Measurements from ENCODE around the gene PARP8. TPM values are rescaled to one million over a fixed set of nuclear protein-coding genes. Genes with fewer than 3 reads are reported as not detected.

The PARP8 gene
- total RNA-seq, 1 donor from 2014 or later = 22.5 TPM

GRCh38 chr5:50827516-50828247 is 161.2 kb downstream of the PARP8 start:
- H3K36me3 Mint-ChIP-seq (ENCODE audit: low read depth) = peaks cover 58% of the 10 kb centered on the region

DNA sequence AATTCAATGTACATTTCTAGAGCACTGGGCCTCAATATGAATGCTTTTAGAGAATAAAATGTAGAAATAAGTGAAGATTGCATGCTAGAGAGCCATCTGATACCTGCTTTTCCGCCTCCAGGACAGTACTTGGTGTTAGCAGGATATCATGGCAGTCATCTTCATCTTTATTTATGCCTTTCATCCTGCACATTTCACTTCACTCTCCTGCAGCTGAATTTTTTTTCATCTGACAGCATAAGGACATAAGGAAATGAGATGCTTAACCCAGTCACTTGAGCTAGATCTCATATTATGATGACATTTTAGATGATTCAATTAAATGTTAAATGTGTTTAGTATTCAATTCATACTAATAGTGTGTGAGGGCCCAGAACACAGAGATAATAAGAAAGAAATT is 162.6 kb downstream of the PARP8 start:
- Mint-ChIP-seq H3K4me3 (no peak overlapping the region), H3K9me3 (no peaks in the 10 kb centered on the region), H3K27ac (no peak overlapping the region), H3K36me3 (ENCODE audit: low read depth) (peaks cover 55% of the 10 kb centered on the region), H3K27me3 (no peaks in the 10 kb centered on the region), H3K4me1 (no peaks in the 10 kb centered on the region)
- intact Hi-C loops (cut with micrococcal nuclease) = no loop called here
- no peak for DNase-seq

More at GRCh38 chr5:50827516-50828247, 161.2 kb downstream of the PARP8 start:
- Mint-ChIP-seq H3K27ac (no peak overlapping the region), H3K9me3 (no peaks in the 10 kb centered on the region), H3K27me3 (no peaks in the 10 kb centered on the region), H3K4me3 (no peak overlapping the region), H3K4me1 (no peaks in the 10 kb centered on the region)
- intact Hi-C loops (cut with micrococcal nuclease) = no loop called here
- DNase-seq = no peak

DNA sequence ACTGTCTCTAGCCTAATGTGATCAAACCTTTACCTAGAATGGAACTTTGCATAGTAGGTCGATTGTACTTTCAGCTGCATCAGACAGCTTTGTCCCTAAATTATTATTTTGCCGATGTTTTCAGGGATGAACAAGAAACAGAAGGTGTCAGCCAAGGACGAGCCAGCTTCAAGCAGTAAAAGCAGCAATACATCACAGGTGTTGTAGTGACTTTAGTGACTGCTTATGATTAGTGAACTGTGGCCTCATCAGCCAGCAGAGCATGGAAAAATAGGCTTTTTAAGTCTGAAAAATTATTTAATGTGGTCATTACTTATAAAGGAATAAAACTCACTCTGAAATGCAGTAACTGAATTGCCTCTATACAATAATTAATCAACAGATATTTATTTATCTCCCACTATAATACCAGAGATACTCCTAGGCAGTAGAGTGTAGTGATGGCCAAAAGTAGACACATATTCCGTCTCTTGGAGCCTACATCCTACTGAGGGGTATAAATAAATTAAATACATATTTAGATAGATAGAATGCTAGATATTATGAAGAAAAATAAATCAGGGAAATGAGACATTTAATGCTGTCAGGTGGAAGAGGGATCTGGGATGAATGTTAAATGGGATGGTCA is 166.3 kb downstream of the PARP8 start:
- intact Hi-C loops (cut with micrococcal nuclease) = no loop called here
- Mint-ChIP-seq H3K9me3 (no peaks in the 10 kb centered on the region), H3K36me3 (ENCODE audit: low read depth) (peaks cover 54% of the 10 kb centered on the region), H3K27ac (no peak overlapping the region), H3K27me3 (no peaks in the 10 kb centered on the region), H3K4me3 (no peak overlapping the region), H3K4me1 (no peaks in the 10 kb centered on the region)
- no peak for DNase-seq

- H3K9me3 Mint-ChIP-seq = no peaks in the 10 kb centered on the region
- intact Hi-C loops (cut with micrococcal nuclease) = no loop called here
- no peaks in the 10 kb centered on the region for H3K4me1 Mint-ChIP-seq
- DNase-seq = no peak
- no peak overlapping the region for H3K4me3 Mint-ChIP-seq
- no peaks in the 10 kb centered on the region for H3K27me3 Mint-ChIP-seq
- H3K27ac Mint-ChIP-seq = no peak overlapping the region
- H3K36me3 Mint-ChIP-seq (ENCODE audit: low read depth) = peaks cover 50% of the 10 kb centered on the region
These were observed 169.9 kb downstream of the PARP8 start for GRCh38 chr5:50836356-50836755.

DNA sequence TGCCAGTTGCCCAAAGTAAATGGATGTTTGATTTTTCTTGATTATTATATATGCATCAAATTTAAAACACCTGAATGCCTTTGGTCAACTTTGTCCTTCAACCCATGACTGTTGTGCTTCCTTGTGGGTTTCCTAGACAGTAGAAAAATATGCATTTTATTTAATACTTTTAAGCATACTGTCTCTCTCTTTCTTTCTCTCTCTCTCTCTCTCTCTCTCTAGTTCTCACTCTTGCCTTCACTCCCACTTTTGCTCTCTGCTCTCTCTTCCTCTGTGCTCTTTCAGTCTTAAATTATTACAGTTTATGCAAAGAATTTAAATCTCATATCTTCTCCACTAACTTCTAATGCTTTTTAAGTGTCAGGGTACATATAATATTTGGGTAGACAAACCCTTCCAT is 173.0 kb downstream of the PARP8 start:
- H3K9me3 Mint-ChIP-seq = no peaks in the 10 kb centered on the region
- DNase-seq = no peak
- H3K36me3 Mint-ChIP-seq (ENCODE audit: low read depth) = peaks cover 47% of the 10 kb centered on the region
- no peak overlapping the region for H3K27ac Mint-ChIP-seq
- no peak overlapping the region for H3K4me3 Mint-ChIP-seq
- intact Hi-C loops (cut with micrococcal nuclease) = no loop called here
- H3K27me3 Mint-ChIP-seq = no peaks in the 10 kb centered on the region
- H3K4me1 Mint-ChIP-seq = no peaks in the 10 kb centered on the region

GRCh38 chr5:50843091-50843490 is 176.7 kb downstream of the PARP8 start:
- H3K4me1 Mint-ChIP-seq = no peaks in the 10 kb centered on the region
- intact Hi-C loops (cut with micrococcal nuclease) = no loop called here
- H3K36me3 Mint-ChIP-seq (ENCODE audit: low read depth) = peaks cover 25% of the 10 kb centered on the region

DNA sequence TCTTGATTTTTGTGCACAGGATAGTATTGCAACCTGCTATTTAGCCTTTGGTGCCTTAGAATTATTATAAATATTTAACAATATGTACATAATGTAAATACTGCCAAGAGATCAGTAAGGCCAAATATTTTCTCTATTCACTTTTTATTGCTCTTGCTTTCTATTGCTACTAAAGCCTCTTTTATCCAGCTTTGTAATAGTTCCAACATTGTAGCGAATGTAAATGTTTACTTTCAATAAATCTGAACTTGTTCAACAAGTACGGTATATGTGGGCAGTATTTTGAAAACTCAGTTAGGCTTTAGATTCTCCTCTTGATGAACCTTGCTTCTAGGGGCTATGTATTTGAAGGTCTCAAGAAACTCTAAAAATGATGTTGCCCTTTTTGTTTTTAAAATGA is 179.8 kb downstream of the PARP8 start:
- Mint-ChIP-seq H3K27ac (no peak overlapping the region), H3K4me1 (no peaks in the 10 kb centered on the region), H3K27me3 (no peaks in the 10 kb centered on the region), H3K4me3 (no peak overlapping the region), H3K9me3 (no peaks in the 10 kb centered on the region), H3K36me3 (ENCODE audit: low read depth) (peaks cover 11% of the 10 kb centered on the region)
- intact Hi-C loops (cut with micrococcal nuclease) = no loop called here
- DNase-seq = no peak

More at GRCh38 chr5:50843091-50843490, 176.7 kb downstream of the PARP8 start:
- Mint-ChIP-seq H3K9me3 (no peaks in the 10 kb centered on the region), H3K27me3 (no peaks in the 10 kb centered on the region), H3K4me3 (no peak overlapping the region), H3K27ac (no peak overlapping the region)
- no peak for DNase-seq

GRCh38 chr5:50849554-50849953 is 183.1 kb downstream of the PARP8 start:
- Mint-ChIP-seq H3K4me1 (peaks cover 4% of the 10 kb centered on the region), H3K36me3 (ENCODE audit: low read depth) (no peaks in the 10 kb centered on the region), H3K27ac (no peak overlapping the region), H3K4me3 (no peak overlapping the region), H3K9me3 (no peaks in the 10 kb centered on the region), H3K27me3 (no peaks in the 10 kb centered on the region)
- intact Hi-C loops (cut with micrococcal nuclease) = no loop called here
- no peak for DNase-seq

DNA sequence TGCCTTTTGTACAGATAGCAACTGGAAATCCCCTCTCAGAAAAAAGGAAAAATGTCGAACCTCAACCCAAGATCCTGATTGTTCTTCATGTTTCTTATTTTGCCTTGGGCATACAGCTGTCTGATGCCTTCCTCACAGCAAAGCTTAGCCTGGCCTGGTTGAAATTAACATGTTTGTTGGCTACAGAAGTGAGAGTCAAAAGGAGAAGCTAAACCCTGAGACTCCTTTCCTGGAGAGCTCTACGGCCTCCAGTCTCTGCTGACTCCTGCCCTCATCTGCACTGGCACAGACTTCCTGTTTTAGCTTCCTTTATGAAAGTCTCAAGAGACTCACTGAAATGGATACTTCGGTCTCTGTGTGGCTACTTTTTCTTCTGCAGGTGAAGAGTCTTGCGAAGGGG is 186.7 kb downstream of the PARP8 start:
- Mint-ChIP-seq H3K27ac (no peak overlapping the region), H3K27me3 (peaks cover 3% of the 10 kb centered on the region), H3K9me3 (peaks cover 3% of the 10 kb centered on the region), H3K4me1 (peaks cover 8% of the 10 kb centered on the region), H3K4me3 (no peak overlapping the region), H3K36me3 (ENCODE audit: low read depth) (no peaks in the 10 kb centered on the region)
- no peak for DNase-seq
- intact Hi-C loops (cut with micrococcal nuclease) = no loop called here

- Mint-ChIP-seq H3K27ac (no peak overlapping the region), H3K9me3 (peaks cover 3% of the 10 kb centered on the region), H3K4me3 (no peak overlapping the region), H3K27me3 (peaks cover 4% of the 10 kb centered on the region), H3K4me1 (peaks cover 8% of the 10 kb centered on the region), H3K36me3 (ENCODE audit: low read depth) (no peaks in the 10 kb centered on the region)
- no peak for DNase-seq
- intact Hi-C loops (cut with micrococcal nuclease) = no loop called here
These were observed 187.6 kb downstream of the PARP8 start for GRCh38 chr5:50854082-50854481.

- Mint-ChIP-seq H3K4me3 (no peak overlapping the region), H3K27ac (no peak overlapping the region), H3K9me3 (peaks cover 6% of the 10 kb centered on the region), H3K36me3 (ENCODE audit: low read depth) (no peaks in the 10 kb centered on the region), H3K4me1 (peaks cover 8% of the 10 kb centered on the region), H3K27me3 (peaks cover 7% of the 10 kb centered on the region)
- intact Hi-C loops (cut with micrococcal nuclease) = no loop called here
- no peak for DNase-seq
These were observed 188.6 kb downstream of the PARP8 start for GRCh38 chr5:50855001-50855400.

- DNase-seq = no peak
- H3K36me3 Mint-ChIP-seq (ENCODE audit: low read depth) = no peaks in the 10 kb centered on the region
- intact Hi-C loops (cut with micrococcal nuclease) = no loop called here
- H3K27ac Mint-ChIP-seq = no peak overlapping the region
- peak overlapping the region; percentile 8 for H3K4me3 Mint-ChIP-seq
- peaks cover 7% of the 10 kb centered on the region for H3K27me3 Mint-ChIP-seq
- H3K4me1 Mint-ChIP-seq = peaks cover 8% of the 10 kb centered on the region
- H3K9me3 Mint-ChIP-seq = peaks cover 6% of the 10 kb centered on the region
These were observed 190.1 kb downstream of the PARP8 start for GRCh38 chr5:50856401-50857119.

GRCh38 chr5:50863534-50864170 is 197.2 kb downstream of the PARP8 start:
- intact Hi-C loops (cut with micrococcal nuclease) = no loop called here
- Mint-ChIP-seq H3K27me3 (peaks cover 18% of the 10 kb centered on the region), H3K27ac (no peak overlapping the region), H3K9me3 (peaks cover 3% of the 10 kb centered on the region), H3K36me3 (ENCODE audit: low read depth) (no peaks in the 10 kb centered on the region), H3K4me1 (no peaks in the 10 kb centered on the region), H3K4me3 (no peak overlapping the region)
- DNase-seq = no peak

- no peak overlapping the region for H3K4me3 Mint-ChIP-seq
- H3K9me3 Mint-ChIP-seq = no peaks in the 10 kb centered on the region
- intact Hi-C loops (cut with micrococcal nuclease) = no loop called here
- no peak overlapping the region for H3K27ac Mint-ChIP-seq
- DNase-seq = no peak
- peaks cover 20% of the 10 kb centered on the region for H3K27me3 Mint-ChIP-seq
- H3K36me3 Mint-ChIP-seq (ENCODE audit: low read depth) = no peaks in the 10 kb centered on the region
- no peaks in the 10 kb centered on the region for H3K4me1 Mint-ChIP-seq
These were observed 198.0 kb downstream of the PARP8 start for GRCh38 chr5:50864466-50864865.
